Measurements from ENCODE around the gene ITGB6.

Gene ITGB6

GRCh38 chr2:160068906-160069305 lies 131.2 kb downstream of the ITGB6 start:
- DNase-seq (ENCODE audit: insufficient read length) = no peak
- TF ChIP-seq POLR2AphosphoS5 (IDR thresholded peaks at IDR 0.05; ENCODE audit: low read depth, low read length) (no peak), POLR2A (IDR thresholded peaks at IDR 0.05; ENCODE audit: low read depth, low read length) (no peak), TAF1 (IDR thresholded peaks at IDR 0.05; ENCODE audit: borderline replicate concordance, low read depth, low read length) (no peak)
- FAIRE-seq = no peak

GRCh38 chr2:160064916-160065315 lies 135.2 kb downstream of the ITGB6 start:
- no peak for TF ChIP-seq POLR2A (IDR thresholded peaks at IDR 0.05; ENCODE audit: low read depth, low read length)
- TF ChIP-seq TAF1 (IDR thresholded peaks at IDR 0.05; ENCODE audit: borderline replicate concordance, low read depth, low read length) = no peak
- TF ChIP-seq POLR2AphosphoS5 (IDR thresholded peaks at IDR 0.05; ENCODE audit: low read depth, low read length) = no peak
- FAIRE-seq (no peak), DNase-seq (ENCODE audit: insufficient read length) (no peak)

- FAIRE-seq (no peak), DNase-seq (ENCODE audit: insufficient read length) (no peak)
- TF ChIP-seq POLR2AphosphoS5 (IDR thresholded peaks at IDR 0.05; ENCODE audit: low read depth, low read length) (no peak), POLR2A (IDR thresholded peaks at IDR 0.05; ENCODE audit: low read depth, low read length) (no peak), TAF1 (IDR thresholded peaks at IDR 0.05; ENCODE audit: borderline replicate concordance, low read depth, low read length) (no peak)
Observed at GRCh38 chr2:160063879-160064612, 136.0 kb downstream of the ITGB6 start.

- no peak for DNase-seq (ENCODE audit: insufficient read length)
- FAIRE-seq = no peak
Observed at GRCh38 chr2:160063271-160063670, 136.8 kb downstream of the ITGB6 start.

GRCh38 chr2:160062292-160063005 lies 137.6 kb downstream of the ITGB6 start, which contains the start of gene PLA2R1:
PLA2R1 (minus strand) TSS chr2:160062615; CDS start chr2:160062403, 212 bp downstream.
- TF ChIP-seq POLR2AphosphoS5 (IDR thresholded peaks at IDR 0.05; ENCODE audit: low read depth, low read length) (no peak), TAF1 (IDR thresholded peaks at IDR 0.05; ENCODE audit: borderline replicate concordance, low read depth, low read length) (no peak), POLR2A (IDR thresholded peaks at IDR 0.05; ENCODE audit: low read depth, low read length) (no peak)
- FAIRE-seq = no peak
- DNase-seq (ENCODE audit: insufficient read length) = peak; percentile 21

More at GRCh38 chr2:160063271-160063670, 136.8 kb downstream of the ITGB6 start:
- TF ChIP-seq POLR2AphosphoS5 (IDR thresholded peaks at IDR 0.05; ENCODE audit: low read depth, low read length) = no peak
- TF ChIP-seq POLR2A (IDR thresholded peaks at IDR 0.05; ENCODE audit: low read depth, low read length) = no peak
- no peak for TF ChIP-seq TAF1 (IDR thresholded peaks at IDR 0.05; ENCODE audit: borderline replicate concordance, low read depth, low read length)

- TF ChIP-seq TAF1 (IDR thresholded peaks at IDR 0.05; ENCODE audit: borderline replicate concordance, low read depth, low read length) (no peak), POLR2A (IDR thresholded peaks at IDR 0.05; ENCODE audit: low read depth, low read length) (no peak), POLR2AphosphoS5 (IDR thresholded peaks at IDR 0.05; ENCODE audit: low read depth, low read length) (no peak)
- peak; percentile 20 for DNase-seq (ENCODE audit: insufficient read length)
- no peak for FAIRE-seq
Observed at GRCh38 chr2:160061944-160062291, 138.2 kb downstream of the ITGB6 start.

- TF ChIP-seq POLR2A (IDR thresholded peaks at IDR 0.05; ENCODE audit: low read depth, low read length) (no peak), POLR2AphosphoS5 (IDR thresholded peaks at IDR 0.05; ENCODE audit: low read depth, low read length) (no peak), TAF1 (IDR thresholded peaks at IDR 0.05; ENCODE audit: borderline replicate concordance, low read depth, low read length) (no peak)
- no peak for DNase-seq (ENCODE audit: insufficient read length)
- no peak for FAIRE-seq
Observed at GRCh38 chr2:160061533-160061932, 138.5 kb downstream of the ITGB6 start.

GRCh38 chr2:160060297-160060696 lies 139.8 kb downstream of the ITGB6 start:
- TF ChIP-seq TAF1 (IDR thresholded peaks at IDR 0.05; ENCODE audit: borderline replicate concordance, low read depth, low read length) = no peak
- DNase-seq (ENCODE audit: insufficient read length) (no peak), FAIRE-seq (no peak)

GRCh38 chr2:160057356-160057755 lies 142.7 kb downstream of the ITGB6 start:
- FAIRE-seq (no peak), DNase-seq (ENCODE audit: insufficient read length) (no peak)
- TF ChIP-seq POLR2A (IDR thresholded peaks at IDR 0.05; ENCODE audit: low read depth, low read length) = no peak

- no peak for DNase-seq (ENCODE audit: insufficient read length)
- no peak for TF ChIP-seq POLR2AphosphoS5 (IDR thresholded peaks at IDR 0.05; ENCODE audit: low read depth, low read length)
- no peak for TF ChIP-seq TAF1 (IDR thresholded peaks at IDR 0.05; ENCODE audit: borderline replicate concordance, low read depth, low read length)
- TF ChIP-seq POLR2A (IDR thresholded peaks at IDR 0.05; ENCODE audit: low read depth, low read length) = no peak
- FAIRE-seq = no peak
Observed at GRCh38 chr2:160055726-160056108, 144.4 kb downstream of the ITGB6 start.

GRCh38 chr2:160054984-160055725 lies 144.9 kb downstream of the ITGB6 start:
- DNase-seq (ENCODE audit: insufficient read length) = no peak
- no peak for FAIRE-seq
- no peak for TF ChIP-seq POLR2AphosphoS5 (IDR thresholded peaks at IDR 0.05; ENCODE audit: low read depth, low read length)
- TF ChIP-seq POLR2A (IDR thresholded peaks at IDR 0.05; ENCODE audit: low read depth, low read length) = no peak
- no peak for TF ChIP-seq TAF1 (IDR thresholded peaks at IDR 0.05; ENCODE audit: borderline replicate concordance, low read depth, low read length)
